Muscle layer of colon (tissue), 2 donors: Measurements from ENCODE around the gene IQCE.

Experiments
- H3K27ac ChIP-seq: one replicate; pipeline ENCODE4 v1.7.0; 2013; ENCODE audit warnings: low read depth, mild to moderate bottlenecking, low read length, moderate library complexity
- H3K27me3 ChIP-seq, 2 donors: one replicate each; pipeline ENCODE4 v1.7.0; 2013; ENCODE audit warnings: low read length in 2 of 2, mild to moderate bottlenecking in 2 of 2; ENCODE audit not compliant: insufficient read depth in 2 of 2, control insufficient read depth in 1 of 2
- H3K36me3 ChIP-seq: one replicate; pipeline ENCODE4 v1.7.0; 2013; ENCODE audit warnings: mild to moderate bottlenecking, low read length; ENCODE audit not compliant: insufficient read depth
- H3K4me1 ChIP-seq: one replicate; pipeline ENCODE4 v1.7.0; 2013; ENCODE audit warnings: mild to moderate bottlenecking, low read length; ENCODE audit not compliant: insufficient read depth
- H3K4me3 ChIP-seq, 2 donors: one replicate each; pipeline ENCODE4 v1.7.0; 2013; ENCODE audit warnings: low read length in 2 of 2, low read depth in 1 of 2, mild to moderate bottlenecking in 1 of 2, moderate library complexity in 1 of 2
- H3K9ac ChIP-seq: one replicate; pipeline ENCODE4 v1.7.0; 2013; ENCODE audit warnings: low read length
- H3K9me3 ChIP-seq: one replicate; pipeline ENCODE4 v1.7.0; 2013; ENCODE audit warnings: mild to moderate bottlenecking, low read length
- donor health status: abdominal sarcoma.
- donor health status: Adenocarcinoma of cecum.

Gene IQCE

DNA sequence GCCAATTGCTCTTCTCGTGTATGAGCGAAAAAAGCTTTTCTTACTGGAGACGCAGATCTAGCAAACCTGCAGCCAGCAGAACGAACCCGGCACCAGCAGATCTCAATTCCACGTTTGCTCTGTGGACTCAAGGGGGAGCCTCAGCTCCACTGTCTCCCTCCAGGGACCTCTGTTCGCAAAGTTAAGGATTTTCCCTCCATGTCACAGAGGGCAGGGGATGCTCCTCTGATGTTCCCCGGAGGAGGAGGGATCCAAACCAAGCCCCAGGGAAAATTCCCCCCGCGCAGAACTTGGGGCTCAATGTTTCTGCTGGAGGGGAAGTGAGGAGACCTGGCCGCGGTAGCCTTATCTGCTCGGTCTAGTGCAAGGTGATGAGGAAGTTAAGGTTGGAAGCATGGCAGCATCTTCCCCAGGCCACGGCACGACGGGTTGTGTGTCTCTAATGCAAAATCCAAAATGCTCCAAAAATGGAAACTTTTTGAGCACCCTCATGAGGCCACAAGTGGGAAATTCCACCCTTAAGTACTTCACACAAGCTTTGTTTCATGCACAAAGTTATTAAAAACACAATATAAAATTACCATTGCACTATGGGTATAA lies 9.0 kb downstream of the IQCE start:
- Histone ChIP-seq H3K36me3 (no peaks in the 10 kb centered on the region), H3K27me3 (no peaks in the 10 kb centered on the region), H3K9ac (no peak overlapping the region), H3K4me3 (no peak overlapping the region), H3K9me3 (no peaks in the 10 kb centered on the region), H3K4me1 (no peaks in the 10 kb centered on the region), H3K27ac (no peak overlapping the region)

DNA sequence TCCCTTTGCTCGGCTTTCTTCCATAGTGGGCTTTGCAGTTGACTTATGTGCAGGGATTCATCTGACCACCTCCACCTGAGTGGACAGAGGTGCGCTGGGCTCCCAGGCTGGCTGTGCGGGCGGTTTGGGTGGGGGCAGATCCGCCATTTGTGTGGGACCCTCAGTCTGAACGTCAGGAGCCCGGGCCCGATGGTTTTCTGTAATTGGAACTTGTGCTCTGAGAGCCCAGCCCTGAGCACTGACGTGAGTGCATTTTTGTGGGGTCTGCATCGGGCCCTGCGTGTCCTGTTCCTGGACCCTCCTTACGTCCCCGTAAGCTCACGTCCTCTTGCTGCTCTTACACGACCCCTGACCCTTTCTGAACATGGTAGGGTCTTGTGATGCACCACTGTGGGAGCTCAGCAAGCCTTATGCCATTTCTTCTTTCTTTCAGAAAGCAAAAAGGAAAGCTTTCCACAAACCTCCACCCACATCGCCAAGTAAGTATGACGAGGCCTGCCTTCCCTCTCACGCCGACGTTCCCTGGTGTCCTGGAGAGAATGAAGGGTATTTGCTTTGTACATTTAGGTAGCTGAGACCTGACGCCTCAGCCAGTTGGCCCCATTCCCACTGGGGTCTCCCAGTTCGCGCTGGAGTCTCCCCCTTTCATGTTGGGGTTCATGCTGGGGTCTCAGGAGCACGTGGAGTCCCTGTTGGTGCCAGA lies 9.9 kb downstream of the IQCE start:
- Histone ChIP-seq H3K36me3 (peaks cover 4% of the 10 kb centered on the region), H3K27me3 (no peaks in the 10 kb centered on the region), H3K27ac (no peak overlapping the region), H3K9ac (no peak overlapping the region), H3K4me3 (no peak overlapping the region), H3K4me1 (no peaks in the 10 kb centered on the region), H3K9me3 (no peaks in the 10 kb centered on the region)

DNA sequence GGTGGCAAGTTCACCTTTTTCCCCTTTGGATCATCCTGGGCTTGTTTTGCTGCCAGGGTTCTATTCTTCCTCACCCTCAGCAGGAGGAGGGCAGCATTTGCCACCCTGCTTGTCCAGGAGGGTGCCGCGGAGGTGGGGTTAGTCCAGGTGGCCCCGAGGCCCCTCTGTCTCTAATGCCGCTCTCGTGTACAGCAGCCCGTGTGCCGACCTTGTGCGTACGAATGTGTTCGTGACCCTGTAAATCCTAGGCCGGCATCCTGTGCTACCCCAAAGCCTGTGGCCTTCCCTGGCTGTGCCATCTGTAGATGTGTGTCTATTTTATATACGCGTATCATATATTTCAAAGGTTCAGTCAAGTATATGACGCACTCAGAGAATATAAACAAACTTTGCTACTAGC lies 10.6 kb downstream of the IQCE start:
- Histone ChIP-seq H3K27me3 (no peaks in the 10 kb centered on the region), H3K4me3 (no peak overlapping the region), H3K36me3 (peaks cover 11% of the 10 kb centered on the region), H3K9ac (no peak overlapping the region), H3K27ac (no peak overlapping the region), H3K4me1 (no peaks in the 10 kb centered on the region), H3K9me3 (no peaks in the 10 kb centered on the region)

DNA sequence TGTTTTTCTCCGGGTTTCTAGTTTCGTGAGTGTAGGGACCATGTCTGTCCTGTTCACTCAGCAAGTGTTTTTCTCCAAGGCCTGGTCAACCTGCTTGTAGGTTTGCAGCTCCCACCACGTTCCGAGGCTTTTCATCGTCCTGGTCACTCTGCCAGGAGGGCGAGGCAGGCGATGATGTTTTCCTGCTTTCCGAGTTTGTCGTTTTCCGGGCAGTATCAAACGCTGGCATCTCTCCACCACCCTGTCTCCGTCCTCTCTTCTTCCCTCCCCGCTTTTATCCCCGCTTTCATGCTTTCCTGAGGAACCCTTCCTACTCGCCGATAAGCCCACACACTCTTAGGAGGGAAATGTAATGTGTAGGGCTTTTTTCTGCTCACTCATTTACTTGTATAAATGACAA lies 11.2 kb downstream of the IQCE start:
- no peaks in the 10 kb centered on the region for H3K9me3 ChIP-seq
- H3K36me3 ChIP-seq, result peaks cover 16% of the 10 kb centered on the region
- H3K4me1 ChIP-seq, result no peaks in the 10 kb centered on the region
- H3K27ac ChIP-seq, result no peak overlapping the region
- H3K9ac ChIP-seq, result no peak overlapping the region
- no peak overlapping the region for H3K4me3 ChIP-seq
- H3K27me3 ChIP-seq, result no peaks in the 10 kb centered on the region

DNA sequence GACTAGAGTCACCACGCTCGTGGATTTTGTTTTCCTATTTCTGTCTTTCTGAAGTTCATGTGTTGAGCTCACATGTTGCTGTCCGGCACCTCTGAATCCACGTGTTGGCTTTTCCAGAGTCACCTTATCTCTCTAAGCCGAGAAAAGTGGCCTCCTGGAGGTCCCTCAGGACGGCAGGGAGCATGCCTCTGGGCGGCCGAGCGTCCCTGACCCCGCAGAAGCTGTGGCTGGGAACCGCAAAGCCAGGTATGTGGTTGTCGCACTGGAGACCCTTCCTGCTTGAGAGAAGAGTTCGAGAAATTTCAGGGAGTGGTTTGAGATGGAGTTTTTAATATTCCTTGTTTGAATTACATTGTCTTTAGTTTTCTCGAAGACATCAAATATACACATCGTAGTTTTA lies 12.6 kb downstream of the IQCE start:
- no peaks in the 10 kb centered on the region for H3K4me1 ChIP-seq
- no peak overlapping the region for H3K9ac ChIP-seq
- H3K27me3 ChIP-seq, result no peaks in the 10 kb centered on the region
- H3K4me3 ChIP-seq, result no peak overlapping the region
- no peaks in the 10 kb centered on the region for H3K9me3 ChIP-seq
- no peak overlapping the region for H3K27ac ChIP-seq
- H3K36me3 ChIP-seq, result peaks cover 16% of the 10 kb centered on the region

DNA sequence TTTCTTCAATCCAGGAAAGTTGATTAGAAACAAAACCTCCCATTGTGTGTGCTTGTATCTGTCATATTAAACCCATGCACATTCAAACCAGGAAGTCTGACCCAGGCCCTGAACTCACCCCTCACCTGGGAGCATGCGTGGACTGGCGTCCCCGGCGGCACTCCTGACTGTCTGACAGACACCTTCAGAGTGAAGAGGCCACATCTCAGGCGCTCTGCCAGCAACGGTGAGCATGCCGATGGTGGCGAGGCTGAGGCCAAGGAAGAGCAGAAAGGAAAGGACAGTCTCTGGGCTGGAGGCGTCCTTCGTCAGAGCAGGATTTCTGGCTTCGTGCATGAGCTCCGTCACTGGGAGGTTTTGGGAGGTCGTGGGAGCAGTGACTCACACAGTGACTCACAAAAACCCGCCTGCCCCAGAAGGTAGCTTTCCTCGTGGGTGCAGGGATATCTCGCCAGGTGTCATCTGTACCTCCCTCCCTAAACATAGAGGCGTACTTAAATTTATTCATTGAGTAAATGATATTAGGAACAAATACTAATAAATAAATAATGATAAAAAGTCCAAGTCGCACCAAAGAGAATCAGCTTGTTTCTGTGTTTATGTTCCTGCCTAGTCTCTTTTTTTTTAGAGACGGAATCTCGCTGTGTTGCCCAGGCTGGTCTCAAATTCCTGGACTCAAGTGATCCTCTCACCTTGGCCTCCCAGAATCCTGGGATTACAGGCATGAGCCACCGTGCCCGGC lies 13.5 kb downstream of the IQCE start:
- H3K9me3 ChIP-seq, result no peaks in the 10 kb centered on the region
- H3K36me3 ChIP-seq, result peaks cover 16% of the 10 kb centered on the region
- no peaks in the 10 kb centered on the region for H3K4me1 ChIP-seq
- H3K27me3 ChIP-seq, result no peaks in the 10 kb centered on the region
- H3K4me3 ChIP-seq, result no peak overlapping the region
- H3K27ac ChIP-seq, result no peak overlapping the region
- H3K9ac ChIP-seq, result no peak overlapping the region

DNA sequence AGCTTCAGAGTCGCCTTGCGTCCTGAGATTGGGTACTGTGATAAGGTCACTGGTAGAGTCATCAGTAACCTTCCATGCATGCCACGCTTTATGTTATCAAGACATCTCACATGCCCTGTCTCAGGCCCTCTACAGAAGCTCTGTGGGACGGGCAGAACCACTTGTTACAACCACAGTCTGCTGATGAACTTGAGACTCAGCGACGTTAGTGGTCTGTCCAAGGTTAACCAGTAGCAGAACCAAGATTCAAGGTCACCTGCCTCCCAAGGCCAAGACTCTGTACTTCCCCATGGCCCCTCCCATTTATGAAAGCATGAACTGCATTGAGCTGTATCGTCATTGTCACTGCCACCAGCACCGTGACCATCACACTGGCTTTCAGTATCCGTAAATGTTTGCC lies 15.0 kb downstream of the IQCE start:
- Histone ChIP-seq H3K4me3 (no peak overlapping the region), H3K9me3 (no peaks in the 10 kb centered on the region), H3K9ac (no peak overlapping the region), H3K36me3 (peaks cover 16% of the 10 kb centered on the region), H3K27ac (no peak overlapping the region), H3K4me1 (no peaks in the 10 kb centered on the region), H3K27me3 (no peaks in the 10 kb centered on the region)

DNA sequence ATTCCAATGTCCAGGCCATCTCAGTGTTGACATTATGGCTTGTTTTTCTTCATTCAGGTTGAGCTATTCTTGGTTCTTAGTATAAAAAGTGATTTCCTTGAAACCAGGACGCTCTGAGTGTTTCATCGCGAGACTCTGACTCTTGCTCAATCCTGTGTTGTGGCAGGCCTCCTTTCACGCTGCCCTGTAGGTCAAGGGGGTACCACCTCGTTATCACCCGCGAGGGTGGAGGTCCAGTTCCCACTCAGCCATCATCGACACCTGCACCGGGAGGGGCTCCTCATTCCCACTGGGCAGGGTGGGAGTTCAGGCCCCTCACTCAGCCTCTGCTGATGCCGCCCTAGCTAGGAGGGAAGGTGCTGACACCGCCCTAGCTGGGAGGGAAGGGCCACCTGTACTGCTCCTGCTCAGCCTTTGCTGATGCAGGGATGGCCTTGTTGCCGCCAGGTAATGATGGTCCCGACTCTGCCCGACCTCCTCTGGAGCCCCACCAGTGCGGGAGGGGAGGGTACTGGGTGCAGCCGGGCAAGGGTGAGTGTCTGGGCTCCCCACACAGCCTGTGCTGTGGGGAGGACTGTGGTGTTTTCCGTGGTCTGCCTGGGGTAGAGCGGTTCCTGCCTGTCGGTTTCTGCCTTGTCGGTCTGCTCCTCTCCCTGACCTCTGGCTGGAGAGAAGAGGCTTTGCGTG lies 16.4 kb downstream of the IQCE start:
- Histone ChIP-seq H3K9ac (no peak overlapping the region), H3K27me3 (no peaks in the 10 kb centered on the region)

DNA sequence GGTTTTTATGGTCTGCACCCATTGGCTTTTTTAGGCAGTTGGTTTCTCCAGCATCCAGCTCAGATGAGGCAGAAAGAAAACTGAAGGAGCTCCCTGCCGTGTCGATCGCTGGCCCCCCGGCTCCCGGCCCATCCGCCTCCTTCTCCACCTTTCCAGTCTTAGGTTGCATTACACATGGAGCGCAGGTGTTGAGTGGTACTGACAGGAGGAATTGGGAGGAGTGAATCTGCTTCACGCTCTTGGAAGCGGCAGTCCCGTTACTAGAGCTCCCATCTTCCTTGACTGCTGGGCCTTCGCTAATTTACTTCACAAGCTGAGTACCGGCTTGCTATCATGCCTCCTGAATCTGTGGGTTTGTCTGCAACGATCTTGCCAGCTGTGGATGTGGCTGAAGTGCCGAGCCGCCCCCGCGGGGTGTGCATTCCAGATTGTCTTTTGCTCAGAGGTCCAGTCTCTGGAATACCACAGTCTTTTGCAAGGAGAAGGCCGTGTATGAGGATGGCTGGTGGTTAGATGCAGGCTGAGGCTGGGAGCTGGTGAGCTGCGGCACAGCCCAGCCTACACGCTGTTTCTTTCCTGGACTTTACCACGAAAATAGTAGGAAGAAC lies 17.1 kb downstream of the IQCE start:
- Histone ChIP-seq H3K9me3 (no peaks in the 10 kb centered on the region), H3K4me1 (no peaks in the 10 kb centered on the region), H3K9ac (no peak overlapping the region), H3K27ac (no peak overlapping the region), H3K36me3 (peaks cover 23% of the 10 kb centered on the region), H3K4me3 (no peak overlapping the region), H3K27me3 (no peaks in the 10 kb centered on the region)

More for the DNA sequence above, 16.4 kb downstream of the IQCE start:
- Histone ChIP-seq H3K27ac (no peak overlapping the region), H3K36me3 (peaks cover 23% of the 10 kb centered on the region), H3K9me3 (no peaks in the 10 kb centered on the region), H3K4me1 (no peaks in the 10 kb centered on the region), H3K4me3 (no peak overlapping the region)

DNA sequence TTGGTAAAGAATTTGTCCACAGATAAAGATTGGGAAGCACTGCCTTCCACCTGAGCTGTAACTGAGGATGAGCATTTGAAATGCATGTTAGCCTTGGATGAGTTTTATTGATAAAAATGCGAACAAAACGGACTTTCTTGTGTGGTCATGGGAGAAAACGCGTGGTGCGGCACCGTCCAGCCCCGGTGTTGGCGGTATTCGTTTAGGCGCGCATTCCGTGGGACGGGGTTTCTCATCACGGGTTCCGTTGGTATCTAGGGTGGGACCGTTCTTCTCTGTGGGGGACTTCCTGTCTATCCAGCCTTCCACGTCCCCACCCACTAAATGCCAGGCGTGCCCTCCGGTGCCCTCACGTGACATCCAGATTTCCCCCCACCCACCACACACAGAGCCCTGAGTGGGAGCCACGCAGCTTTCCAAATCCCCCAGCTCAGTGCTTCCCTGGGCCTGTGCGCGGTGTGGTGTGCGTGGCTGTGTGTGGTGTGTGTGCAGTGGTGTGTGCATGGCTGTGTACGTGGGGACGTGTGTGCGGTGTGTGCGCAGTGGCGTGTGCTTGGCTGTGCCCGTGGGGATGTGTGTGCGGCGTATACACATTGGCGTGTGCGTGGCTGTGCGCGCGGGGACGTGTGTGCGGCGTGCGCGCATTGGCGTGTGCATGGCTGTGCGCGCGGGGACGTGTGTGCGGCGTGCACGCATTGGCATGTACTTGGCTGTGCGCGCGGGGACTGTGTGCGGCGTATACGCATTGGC lies 18.1 kb downstream of the IQCE start:
- H3K4me3 ChIP-seq, result no peak overlapping the region

More for the DNA sequence above, 18.1 kb downstream of the IQCE start:
- H3K36me3 ChIP-seq, result peaks cover 23% of the 10 kb centered on the region
- H3K27me3 ChIP-seq, result no peaks in the 10 kb centered on the region
- H3K4me1 ChIP-seq, result no peaks in the 10 kb centered on the region
- H3K27ac ChIP-seq, result no peak overlapping the region
- H3K9ac ChIP-seq, result no peak overlapping the region
- no peaks in the 10 kb centered on the region for H3K9me3 ChIP-seq
